Spleen (tissue), 7 donors: Measurements from ENCODE around the gene GMCL1.

ENCODE experiments used
- POLR2A ChIP-seq, 3 donors: fragments of 450-650 bp; IDR thresholded peaks; one replicate each; pipeline ENCODE4 v1.5.1; 2017; ENCODE audit warnings: antibody characterized with exemption in 3 of 3, mild to moderate bottlenecking in 1 of 3
- POLR2AphosphoS5 ChIP-seq, 3 donors: sonication (generic); formaldehyde crosslinking; IDR thresholded peaks; one replicate each; pipeline ENCODE4 v1.5.1; 2017; ENCODE audit warnings: antibody characterized with exemption in 3 of 3
- TF ChIP-seq, protein P1 (sequence below), 11 experiments: fragments of 200-600 bp in 7 of 11; fragments of 450-650 bp in 4 of 11; sonication (generic) in 4 of 11; IDR thresholded peaks in 8 of 11; conservative IDR thresholded peaks in 3 of 11; 1 replicate in 7 of 11; 2 replicates in 4 of 11; pipeline versions ENCODE4 v1.4.0 to v1.8.0; 2016 to 2021; ENCODE audit warnings: antibody characterized with exemption in 11 of 11, inconsistent platforms in 4 of 11, mild to moderate bottlenecking in 1 of 11
- donor health status: DM: no; HTN: no; CAD: no; lungs with moderate emphysema.
- donor health status: DM: no; HTN: no; CAD: no.
- donor health status: DM: no; HTN: no; CAD: no.

DNA sequence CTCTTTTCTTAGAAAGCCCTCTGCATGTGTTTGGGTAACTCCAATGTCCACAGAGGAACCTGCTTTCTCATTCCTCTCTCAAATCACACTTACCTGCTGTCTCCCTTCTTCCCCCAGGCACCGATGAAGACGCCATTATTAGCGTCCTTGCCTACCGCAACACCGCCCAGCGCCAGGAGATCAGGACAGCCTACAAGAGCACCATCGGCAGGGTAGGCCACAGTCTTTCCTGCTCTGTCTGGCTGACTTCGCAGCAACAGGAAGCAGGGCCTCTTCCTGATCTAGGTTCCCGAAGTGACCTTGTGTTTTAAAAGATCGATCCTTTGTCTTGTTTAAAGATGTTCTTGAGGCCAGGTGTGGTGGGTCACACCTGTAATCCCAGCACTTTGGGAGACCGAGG, 25.0 kb upstream of the GMCL1 start:
- TF ChIP-seq, protein P1, sequence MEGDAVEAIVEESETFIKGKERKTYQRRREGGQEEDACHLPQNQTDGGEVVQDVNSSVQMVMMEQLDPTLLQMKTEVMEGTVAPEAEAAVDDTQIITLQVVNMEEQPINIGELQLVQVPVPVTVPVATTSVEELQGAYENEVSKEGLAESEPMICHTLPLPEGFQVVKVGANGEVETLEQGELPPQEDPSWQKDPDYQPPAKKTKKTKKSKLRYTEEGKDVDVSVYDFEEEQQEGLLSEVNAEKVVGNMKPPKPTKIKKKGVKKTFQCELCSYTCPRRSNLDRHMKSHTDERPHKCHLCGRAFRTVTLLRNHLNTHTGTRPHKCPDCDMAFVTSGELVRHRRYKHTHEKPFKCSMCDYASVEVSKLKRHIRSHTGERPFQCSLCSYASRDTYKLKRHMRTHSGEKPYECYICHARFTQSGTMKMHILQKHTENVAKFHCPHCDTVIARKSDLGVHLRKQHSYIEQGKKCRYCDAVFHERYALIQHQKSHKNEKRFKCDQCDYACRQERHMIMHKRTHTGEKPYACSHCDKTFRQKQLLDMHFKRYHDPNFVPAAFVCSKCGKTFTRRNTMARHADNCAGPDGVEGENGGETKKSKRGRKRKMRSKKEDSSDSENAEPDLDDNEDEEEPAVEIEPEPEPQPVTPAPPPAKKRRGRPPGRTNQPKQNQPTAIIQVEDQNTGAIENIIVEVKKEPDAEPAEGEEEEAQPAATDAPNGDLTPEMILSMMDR (IDR thresholded peaks at IDR 0.05 in 8 of 11, conservative IDR thresholded peaks at IDR 0.05 in 3 of 11): no peak
- no peak for TF ChIP-seq POLR2A (IDR thresholded peaks at IDR 0.05)
- TF ChIP-seq POLR2AphosphoS5 (IDR thresholded peaks at IDR 0.05): no peak
